Activated T-cell treated with anti-CD3 and anti-CD28 coated beads, Interleukin-2, amount 50 U/mL, for 4 hours (primary cell): ENCODE results near the gene OR10A7. TPM values are rescaled to one million over a fixed set of nuclear protein-coding genes. Genes with fewer than 3 reads are reported as not detected.

Experiments
- ATAC-seq, 2 donors: fragments of 200-7000 bp; cut with Tn5 transposase; one replicate each; pipeline ENCODE4 v1.10.0; 2021
- DNase-seq: peaks from one replicate; pipeline ENCODE4 v3.0.0-alpha.2; 2020
- H3K27me3 Mint-ChIP-seq: one replicate; pipeline ENCODE4 v1.8.0; 2021; ENCODE audit warnings: low read depth, mixed read lengths
- H3K36me3 Mint-ChIP-seq: one replicate; pipeline ENCODE4 v1.8.0; 2022; ENCODE audit warnings: mixed read lengths; ENCODE audit not compliant: insufficient read depth
- H3K4me1 Mint-ChIP-seq: one replicate; pipeline ENCODE4 v1.8.0; 2021; ENCODE audit warnings: low read depth, mixed read lengths
- H3K4me3 Mint-ChIP-seq: one replicate; pipeline ENCODE4 v1.8.0; 2021; ENCODE audit warnings: mild to moderate bottlenecking, moderate library complexity, mixed read lengths
- H3K9me3 Mint-ChIP-seq: one replicate; pipeline ENCODE4 v1.8.0; 2021; ENCODE audit warnings: mixed read lengths
- total RNA-seq, 3 donors: library from RNA; stranded (reverse); gene quantifications; one replicate each; pipeline ENCODE4 v1.2.1, GENCODE V29; 2021

OR10A7 gene
- total RNA-seq, 3 donors from 2014 or later: not detected

GRCh38 chr12:55258303-55258702, 37.5 kb downstream of the OR10A7 start:
- H3K4me3 Mint-ChIP-seq: no peak overlapping the region
- ATAC-seq: no peak
- no peaks in the 10 kb centered on the region for H3K36me3 Mint-ChIP-seq
- DNase-seq: no peak
- no peaks in the 10 kb centered on the region for H3K9me3 Mint-ChIP-seq
- H3K27me3 Mint-ChIP-seq: peaks cover 5% of the 10 kb centered on the region
- no peaks in the 10 kb centered on the region for H3K4me1 Mint-ChIP-seq

Other genes starting within 250 kb of the OR10A7 start
- gene TESPA1, start 236.3 kb upstream of the OR10A7 start, total RNA-seq: 100 to 1,000 TPM in 1 of 3 donors, 10 to 100 TPM in 2; 89.6 to 102 (median 94.8) TPM
- gene NEUROD4, start 201.1 kb upstream of the OR10A7 start, total RNA-seq: not detected
- not detected for gene OR9K2, start 94.6 kb upstream of the OR10A7 start, total RNA-seq
- gene OR6C74, start 23.6 kb downstream of the OR10A7 start, total RNA-seq: not detected
- gene OR6C6, start 75.5 kb downstream of the OR10A7 start, total RNA-seq: not detected
- not detected for gene OR6C1, start 93.3 kb downstream of the OR10A7 start, total RNA-seq
- gene OR6C3, start 109.7 kb downstream of the OR10A7 start, total RNA-seq: not detected
- gene OR6C75, start 141.9 kb downstream of the OR10A7 start, total RNA-seq: not detected
- gene OR6C65, start 179.5 kb downstream of the OR10A7 start, total RNA-seq: not detected
- gene OR6C76, start 205.2 kb downstream of the OR10A7 start, total RNA-seq: not detected
- not detected for gene OR6C2, start 223.1 kb downstream of the OR10A7 start, total RNA-seq
- gene OR6C70, start 249.1 kb downstream of the OR10A7 start, total RNA-seq: not detected